Measurements from ENCODE around the gene TSEN15. TPM values are rescaled to one million over a fixed set of nuclear protein-coding genes. Genes with fewer than 3 reads are reported as not detected.

TSEN15 gene
- total RNA-seq, 4 donors from 2014 or later, result 45.8 to 63.3 (median 60.1) TPM

DNA sequence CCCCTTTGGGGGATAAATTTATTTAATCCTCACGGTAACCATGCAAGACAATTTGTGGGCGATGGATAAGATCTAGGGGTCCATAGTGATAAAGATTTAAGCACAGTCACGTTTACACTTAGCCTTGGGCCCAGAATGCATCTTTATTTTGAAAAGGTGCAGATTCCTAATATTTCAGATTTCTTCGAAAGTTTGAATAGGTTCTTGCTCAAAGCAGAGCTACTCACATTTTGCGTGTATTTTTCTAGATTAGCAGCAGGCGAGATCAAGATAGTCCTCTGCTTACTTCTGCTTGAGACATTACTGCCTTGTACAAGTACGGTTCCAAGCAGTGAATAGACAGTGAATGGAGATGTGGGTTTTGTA lies 647 bp downstream of the TSEN15 start:
- peak overlapping the region; percentile 84 to 93 (median 92) for H3K27ac ChIP-seq
- 5 to 7% methylated on average over 7 of the region's 7 CpGs for WGBS, 2 donors

DNA sequence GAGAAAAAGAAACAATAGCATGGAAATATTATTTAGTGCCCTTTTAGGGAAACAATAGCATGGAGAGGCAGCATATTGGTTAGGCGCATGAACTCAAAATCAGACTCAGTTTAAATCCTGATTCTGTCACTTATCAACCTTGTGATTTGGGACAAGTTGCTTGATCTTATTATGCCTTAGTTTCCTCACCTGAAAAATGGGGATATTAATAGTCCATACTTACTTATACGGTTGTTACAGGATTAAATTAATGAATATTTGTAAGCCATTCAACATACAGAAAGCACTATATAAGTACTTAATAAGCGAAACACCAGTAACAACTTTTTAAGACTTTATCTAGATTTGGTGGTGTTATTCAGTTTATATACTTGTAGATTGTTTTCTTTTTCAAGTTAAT lies 1.2 kb downstream of the TSEN15 start:
- intact Hi-C loops (cut with DNase I), result no loop called here
- peak overlapping the region in 1 of 3 donors; percentile 84 for H3K4me3 ChIP-seq (replicated peaks in 1 of 3)
- H3K27me3 ChIP-seq, result no peaks in the 10 kb centered on the region
- H3K4me1 ChIP-seq, result peaks cover 26 to 33% of the 10 kb centered on the region in 2 donors
- no peak overlapping the region for H3K27ac ChIP-seq
- H3K36me3 ChIP-seq, result no peaks in the 10 kb centered on the region
- no peak for DNase-seq
- WGBS, 2 donors, result 62 to 82% methylated on average over 3 of the region's 3 CpGs
- no peaks in the 10 kb centered on the region for H3K9me3 ChIP-seq
- TF ChIP-seq, protein P1, sequence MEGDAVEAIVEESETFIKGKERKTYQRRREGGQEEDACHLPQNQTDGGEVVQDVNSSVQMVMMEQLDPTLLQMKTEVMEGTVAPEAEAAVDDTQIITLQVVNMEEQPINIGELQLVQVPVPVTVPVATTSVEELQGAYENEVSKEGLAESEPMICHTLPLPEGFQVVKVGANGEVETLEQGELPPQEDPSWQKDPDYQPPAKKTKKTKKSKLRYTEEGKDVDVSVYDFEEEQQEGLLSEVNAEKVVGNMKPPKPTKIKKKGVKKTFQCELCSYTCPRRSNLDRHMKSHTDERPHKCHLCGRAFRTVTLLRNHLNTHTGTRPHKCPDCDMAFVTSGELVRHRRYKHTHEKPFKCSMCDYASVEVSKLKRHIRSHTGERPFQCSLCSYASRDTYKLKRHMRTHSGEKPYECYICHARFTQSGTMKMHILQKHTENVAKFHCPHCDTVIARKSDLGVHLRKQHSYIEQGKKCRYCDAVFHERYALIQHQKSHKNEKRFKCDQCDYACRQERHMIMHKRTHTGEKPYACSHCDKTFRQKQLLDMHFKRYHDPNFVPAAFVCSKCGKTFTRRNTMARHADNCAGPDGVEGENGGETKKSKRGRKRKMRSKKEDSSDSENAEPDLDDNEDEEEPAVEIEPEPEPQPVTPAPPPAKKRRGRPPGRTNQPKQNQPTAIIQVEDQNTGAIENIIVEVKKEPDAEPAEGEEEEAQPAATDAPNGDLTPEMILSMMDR (IDR thresholded peaks at IDR 0.05), result no peak
- no peak for TF ChIP-seq POLR2A (IDR thresholded peaks at IDR 0.05)

More for the DNA sequence above, 647 bp downstream of the TSEN15 start:
- Histone ChIP-seq H3K27me3 (no peaks in the 10 kb centered on the region), H3K36me3 (no peaks in the 10 kb centered on the region), H3K4me3 (replicated peaks in 1 of 3) (peak overlapping the region; percentile 74 to 96 (median 84)), H3K9me3 (no peaks in the 10 kb centered on the region), H3K4me1 (peaks cover 25 to 30% of the 10 kb centered on the region in 2 donors)
- TF ChIP-seq POLR2A (IDR thresholded peaks at IDR 0.05), result no peak
- TF ChIP-seq, protein P1 (IDR thresholded peaks at IDR 0.05), result no peak
- intact Hi-C loops (cut with DNase I), result no loop called here
- no peak for DNase-seq

DNA sequence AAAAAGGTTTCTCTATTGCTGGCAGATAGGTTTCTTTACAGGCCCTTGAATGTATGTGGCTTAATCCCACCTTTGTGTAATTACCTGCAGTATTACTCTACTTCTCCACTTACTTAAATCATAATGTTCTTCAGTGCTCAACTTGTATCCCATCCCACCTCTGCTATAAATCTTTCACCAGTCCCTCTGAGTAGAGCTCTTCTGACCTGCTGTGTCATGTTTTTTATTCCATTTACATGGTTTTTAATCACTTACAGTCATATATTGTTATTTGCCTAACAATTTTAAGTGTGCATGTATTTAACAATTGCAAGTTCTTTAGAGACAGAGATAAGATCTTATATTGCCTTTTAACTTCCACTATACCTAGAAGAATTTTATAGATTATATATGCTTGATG lies 2.4 kb downstream of the TSEN15 start:
- H3K9me3 ChIP-seq, result no peaks in the 10 kb centered on the region
- no peaks in the 10 kb centered on the region for H3K27me3 ChIP-seq
- no peak overlapping the region for H3K4me3 ChIP-seq (replicated peaks in 1 of 3)
- intact Hi-C loops (cut with DNase I), result no loop called here
- no peaks in the 10 kb centered on the region for H3K36me3 ChIP-seq
- TF ChIP-seq, protein P1 (IDR thresholded peaks at IDR 0.05), result no peak
- no peak for TF ChIP-seq POLR2A (IDR thresholded peaks at IDR 0.05)
- H3K4me1 ChIP-seq, result peaks cover 26 to 33% of the 10 kb centered on the region in 2 donors
- DNase-seq, result no peak
- no peak overlapping the region for H3K27ac ChIP-seq

DNA sequence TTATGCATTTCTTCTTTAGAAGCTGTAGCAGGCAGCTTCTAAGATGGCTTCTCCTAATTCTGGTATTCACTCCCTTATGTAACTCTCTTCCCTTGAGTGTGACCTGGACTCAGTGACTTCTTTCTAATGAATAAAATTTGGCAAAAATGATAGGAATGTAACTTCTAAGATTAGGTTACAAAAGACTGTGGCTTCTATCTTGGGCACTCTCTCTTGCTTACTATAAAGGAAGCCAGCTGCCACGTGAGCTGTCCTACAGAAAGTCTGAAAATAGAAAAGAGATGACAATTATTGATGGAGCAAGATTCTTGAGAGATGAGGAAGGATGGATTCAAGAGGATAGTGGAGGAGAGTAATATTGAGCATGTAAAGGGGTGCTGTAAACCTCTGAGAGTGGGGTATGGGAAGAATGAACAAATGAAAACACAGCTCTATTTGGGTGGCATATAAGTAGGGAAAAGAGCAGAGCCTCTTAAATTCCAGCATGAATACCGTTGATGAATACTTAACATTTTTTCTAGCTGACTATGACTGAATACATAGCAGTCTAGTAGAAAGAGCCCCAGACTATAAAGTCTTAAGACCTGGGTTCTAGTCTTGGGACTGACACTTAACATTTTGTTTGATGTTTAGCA lies 5.5 kb downstream of the TSEN15 start:
- TF ChIP-seq POLR2A (IDR thresholded peaks at IDR 0.05), result no peak
- TF ChIP-seq, protein P1 (IDR thresholded peaks at IDR 0.05), result no peak
- peak overlapping the region in 2 of 3 donors; percentile 56 to 61 for H3K27ac ChIP-seq
- intact Hi-C loops (cut with DNase I), result no loop called here
- no peaks in the 10 kb centered on the region for H3K9me3 ChIP-seq
- no peaks in the 10 kb centered on the region for H3K27me3 ChIP-seq
- WGBS, 2 donors, result 56 to 63% methylated on average over 2 of the region's 2 CpGs
- no peak for DNase-seq
- peaks cover 30 to 32% of the 10 kb centered on the region in 2 donors for H3K4me1 ChIP-seq
- no peak overlapping the region for H3K4me3 ChIP-seq (replicated peaks in 1 of 3)
- no peaks in the 10 kb centered on the region for H3K36me3 ChIP-seq

DNA sequence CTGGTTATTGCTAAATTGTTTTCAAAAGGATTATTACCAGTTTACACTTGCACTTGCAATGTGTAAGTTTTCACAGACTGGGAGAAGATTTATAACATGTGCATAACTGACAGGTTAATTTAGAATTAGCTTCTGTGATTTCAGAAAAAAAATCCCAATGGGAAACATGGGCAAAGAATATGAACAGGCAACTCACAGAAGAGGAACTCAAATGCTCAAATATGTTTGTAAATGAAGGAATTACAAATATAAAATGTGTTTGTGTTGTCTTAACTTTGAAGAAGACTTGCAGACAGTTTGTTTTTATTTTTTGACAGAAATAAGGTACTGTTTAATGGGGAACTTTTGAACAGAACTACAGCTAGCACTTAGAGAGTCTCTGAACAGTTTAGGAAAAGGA lies 8.4 kb downstream of the TSEN15 start:
- H3K36me3 ChIP-seq, result no peaks in the 10 kb centered on the region
- no peak overlapping the region for H3K27ac ChIP-seq
- H3K9me3 ChIP-seq, result no peaks in the 10 kb centered on the region
- H3K4me1 ChIP-seq, result peaks cover 14 to 17% of the 10 kb centered on the region in 2 donors
- no peak for DNase-seq
- no peaks in the 10 kb centered on the region for H3K27me3 ChIP-seq
- intact Hi-C loops (cut with DNase I), result no loop called here
- H3K4me3 ChIP-seq (replicated peaks in 1 of 3), result no peak overlapping the region
- TF ChIP-seq, protein P1 (IDR thresholded peaks at IDR 0.05), result no peak
- no peak for TF ChIP-seq POLR2A (IDR thresholded peaks at IDR 0.05)
